Measurements from ENCODE around the gene CIAO2B.

- TF ChIP-seq CTCF (conservative IDR thresholded peaks at IDR 0.05 in 1 of 2, IDR thresholded peaks at IDR 0.05 in 1 of 2; ENCODE audit: extremely low read depth in 1 of 2, insufficient read depth in 1 of 2, low read depth in 1 of 2, low read length in 2 of 2) (no peak), EZH2 (IDR thresholded peaks at IDR 0.05; ENCODE audit: borderline replicate concordance, low read length) (no peak)
Measured at GRCh38 chr16:66931665-66932064, 2.5 kb downstream of the CIAO2B start.
